HepG2 (cell line): ENCODE data around the gene FAM163B.

ENCODE experiments used
- FOXO4 ChIP-seq: sonication (generic); formaldehyde crosslinking; conservative IDR thresholded peaks from 2 replicates; pipeline ENCODE4 v1.8.1; 2023; ENCODE audit warnings: missing genetic modification reagents
- JUN ChIP-seq: sonication (generic); formaldehyde crosslinking; IDR thresholded peaks from 2 replicates; pipeline ENCODE4 v1.4.0; 2020; ENCODE audit warnings: mild to moderate bottlenecking, missing genetic modification reagents
- POLR2AphosphoS5 ChIP-seq: IDR thresholded peaks from 2 replicates; pipeline ENCODE4 v1.6.1; 2012; ENCODE audit warnings: low read depth, low read length
- ZMAT3 ChIP-seq: sonication (generic); formaldehyde crosslinking; conservative IDR thresholded peaks from 2 replicates; pipeline ENCODE4 v1.7.0; 2021; ENCODE audit warnings: missing genetic modification reagents

GRCh38 chr9:133615186-133615585 is 6.0 kb upstream of the FAM163B start:
- TF ChIP-seq ZMAT3 (CRISPR knock-in tag): no peak
- TF ChIP-seq FOXO4: no peak
- no peak for TF ChIP-seq JUN (CRISPR knock-in tag)
- TF ChIP-seq POLR2AphosphoS5: no peak
